Measurements from ENCODE around the gene NUP214.

GRCh38 chr9:131087354-131087893 lies 38.0 kb upstream of the NUP214 start:
- TF ChIP-seq CTCF (IDR thresholded peaks at IDR 0.05) (no peak), POLR2AphosphoS5 (IDR thresholded peaks at IDR 0.05; ENCODE audit: low read depth, low read length) (no peak)

All from Panc1 (cell line).